GM21737 (cell line): ENCODE data around the gene TTYH1.
A peak's percentile ranks its signal among the peaks of the same experiment; 100 is the strongest.
"Not testable (repeated sequence)": the region's sequence is repeated elsewhere in the genome, so short reads cannot be mapped to it uniquely, and the experiment has no call there.

Experiments
- ATAC-seq: cut with Tn5 transposase; IDR thresholded peaks from one replicate; pipeline ENCODE4 v1.9.1; 2021; ENCODE audit warnings: mild to moderate bottlenecking, moderate library complexity; ENCODE audit not compliant: unreplicated experiment

The TTYH1 gene

DNA sequence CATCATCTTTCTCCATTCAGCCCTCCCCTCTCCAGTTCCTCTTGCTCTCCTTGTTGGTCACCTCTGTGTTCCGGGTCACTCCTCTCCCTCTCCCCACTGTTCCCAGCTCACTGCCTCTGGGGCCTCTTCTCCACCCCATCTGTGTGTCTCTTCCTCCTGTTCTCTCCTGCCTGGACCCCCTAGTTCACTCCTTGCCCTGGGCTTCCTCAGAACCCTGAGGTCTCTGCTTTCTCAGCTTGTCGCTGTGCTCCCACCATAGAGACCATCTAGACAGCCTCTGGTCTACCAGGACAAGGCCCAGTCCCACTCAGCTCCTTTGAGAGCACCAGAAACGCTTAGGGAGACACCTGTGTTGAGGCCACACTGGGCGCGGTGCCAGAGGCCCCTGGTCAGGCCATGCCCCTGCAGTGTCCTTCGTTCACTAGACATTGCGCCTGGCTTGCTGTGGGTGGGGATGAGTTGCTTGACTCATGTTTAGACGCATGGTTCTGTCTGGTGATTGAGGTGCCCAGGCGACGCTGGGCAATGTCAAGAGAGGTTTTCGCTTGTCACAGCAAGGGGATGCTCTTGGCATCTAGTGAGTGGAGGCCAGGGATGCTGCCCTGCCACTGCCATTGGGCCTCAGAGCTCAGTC, 43.5 kb downstream of the TTYH1 start:
- no peak for ATAC-seq

DNA sequence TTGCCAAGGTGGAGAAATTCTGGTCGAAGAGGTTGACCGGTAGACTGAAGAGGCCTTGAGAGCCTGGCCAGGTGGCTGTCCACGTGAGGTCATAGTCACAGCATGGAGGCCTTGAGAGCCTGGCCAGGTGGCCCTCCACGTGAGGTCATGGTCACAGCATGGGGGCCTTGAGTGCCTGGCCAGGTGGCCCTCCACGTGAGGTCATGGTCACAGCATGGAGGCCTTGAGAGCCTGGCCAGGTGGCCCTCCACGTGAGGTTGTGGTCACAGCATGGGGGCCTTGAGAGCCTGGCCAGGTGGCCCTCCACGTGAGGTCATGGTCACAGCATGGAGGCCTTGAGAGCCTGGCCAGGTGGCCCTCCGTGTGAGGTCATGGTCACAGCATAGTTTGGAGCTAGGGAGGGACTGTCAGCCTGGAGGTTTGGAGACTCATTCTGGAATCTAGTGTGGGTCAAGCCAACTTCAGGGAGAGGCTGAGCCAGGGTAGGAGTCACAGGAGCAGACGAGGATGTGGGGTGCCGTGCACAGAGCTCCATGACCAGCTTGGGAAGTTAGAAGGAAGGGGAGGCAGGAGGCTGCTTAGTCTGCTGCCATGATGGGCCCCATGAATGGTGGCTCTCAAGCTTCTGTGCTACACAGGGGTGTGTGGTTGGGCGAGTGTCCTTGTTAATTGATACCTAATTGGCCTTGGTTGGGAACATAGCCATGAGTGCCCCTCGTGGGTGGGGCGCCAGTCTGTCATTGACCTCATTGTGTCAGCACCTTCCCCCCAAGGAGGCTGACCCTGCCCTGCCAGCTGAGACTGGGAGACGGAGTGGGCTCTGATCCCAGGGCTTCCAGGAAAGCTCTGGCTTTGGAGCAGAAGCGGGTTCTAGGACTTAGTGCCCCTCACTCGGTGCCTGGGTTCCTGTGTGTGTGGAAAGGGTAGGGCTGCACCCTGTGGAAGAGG, 44.3 kb downstream of the TTYH1 start:
- no peak for ATAC-seq

DNA sequence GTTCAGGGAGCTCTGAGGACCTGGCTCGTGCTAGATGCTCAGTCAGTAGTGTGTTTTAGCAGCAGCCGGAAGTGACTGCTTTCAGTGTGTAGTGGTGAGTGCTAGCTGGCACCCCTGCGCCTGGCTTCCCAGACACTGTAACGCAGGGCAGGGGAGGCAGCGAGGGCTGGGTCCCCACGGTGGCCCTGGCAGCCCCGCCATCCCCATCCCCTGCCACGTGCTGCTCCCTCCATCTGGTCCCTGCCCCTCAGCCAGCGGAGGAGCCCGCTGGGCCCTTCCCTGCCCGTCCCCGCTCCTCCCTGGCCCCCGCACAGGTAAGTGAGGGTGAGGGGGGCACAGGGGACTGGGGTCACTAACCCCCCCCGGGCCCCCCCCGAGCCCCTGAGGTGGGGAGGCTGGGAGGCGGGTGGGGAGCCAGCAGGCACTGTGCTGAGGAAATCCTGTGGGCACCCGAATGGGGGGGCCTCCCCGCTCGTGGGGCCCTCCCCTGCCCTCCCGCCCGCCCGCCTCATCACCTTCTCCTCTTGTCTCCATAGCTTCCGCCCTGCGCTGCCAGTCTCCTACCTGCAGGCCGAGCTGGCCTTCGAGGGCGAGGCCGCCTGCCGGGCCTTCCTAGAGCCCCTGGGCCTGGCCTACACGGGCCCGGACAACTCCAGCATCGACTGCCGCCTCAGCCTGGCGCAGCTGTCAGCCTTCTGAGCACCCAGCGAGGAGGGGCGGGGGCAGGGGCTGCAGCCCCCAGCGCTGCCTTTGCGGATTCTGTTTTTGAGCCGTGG, 45.2 kb downstream of the TTYH1 start:
- ATAC-seq, result no peak

DNA sequence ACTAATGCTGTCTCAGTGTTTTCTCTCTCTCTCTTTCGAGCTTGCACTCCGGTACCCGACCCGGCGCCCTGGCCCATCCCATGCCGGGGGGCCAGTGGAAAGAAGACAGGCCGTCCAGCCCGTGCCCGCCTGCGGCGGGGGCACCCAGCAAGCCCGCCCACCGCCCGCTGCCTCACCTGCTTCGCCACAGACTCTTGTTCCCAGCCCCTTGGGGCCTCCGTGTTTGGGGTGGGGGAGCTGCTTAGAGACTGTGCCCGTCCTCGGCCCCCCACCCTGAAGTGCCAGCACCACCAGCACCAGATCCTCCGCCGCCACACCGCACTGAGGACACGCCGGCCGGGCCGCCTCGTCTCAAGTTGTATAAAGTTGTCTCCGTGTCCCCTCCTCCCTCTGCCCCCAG, 45.9 kb downstream of the TTYH1 start:
- no peak for ATAC-seq

DNA sequence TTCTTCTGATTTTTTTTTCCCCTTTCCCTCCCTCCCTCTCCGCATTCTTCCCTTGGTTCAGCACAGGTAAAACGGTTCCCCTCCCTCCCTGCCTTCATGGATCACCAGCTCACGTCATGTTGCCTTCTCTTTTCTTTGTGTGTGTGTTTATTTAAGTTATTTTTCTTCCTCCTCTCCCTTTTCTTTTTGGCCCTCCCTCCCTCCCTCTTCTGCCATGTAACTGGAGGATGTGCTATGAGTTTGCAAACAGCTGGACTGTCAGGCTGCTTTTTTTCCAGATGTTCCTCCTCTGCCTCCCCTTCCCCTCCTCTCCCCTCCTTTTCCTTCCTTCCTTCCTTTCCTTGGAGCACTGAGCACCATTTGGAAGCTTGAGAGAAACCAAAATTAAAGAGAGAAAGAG, 46.3 kb downstream of the TTYH1 start:
- no peak for ATAC-seq

DNA sequence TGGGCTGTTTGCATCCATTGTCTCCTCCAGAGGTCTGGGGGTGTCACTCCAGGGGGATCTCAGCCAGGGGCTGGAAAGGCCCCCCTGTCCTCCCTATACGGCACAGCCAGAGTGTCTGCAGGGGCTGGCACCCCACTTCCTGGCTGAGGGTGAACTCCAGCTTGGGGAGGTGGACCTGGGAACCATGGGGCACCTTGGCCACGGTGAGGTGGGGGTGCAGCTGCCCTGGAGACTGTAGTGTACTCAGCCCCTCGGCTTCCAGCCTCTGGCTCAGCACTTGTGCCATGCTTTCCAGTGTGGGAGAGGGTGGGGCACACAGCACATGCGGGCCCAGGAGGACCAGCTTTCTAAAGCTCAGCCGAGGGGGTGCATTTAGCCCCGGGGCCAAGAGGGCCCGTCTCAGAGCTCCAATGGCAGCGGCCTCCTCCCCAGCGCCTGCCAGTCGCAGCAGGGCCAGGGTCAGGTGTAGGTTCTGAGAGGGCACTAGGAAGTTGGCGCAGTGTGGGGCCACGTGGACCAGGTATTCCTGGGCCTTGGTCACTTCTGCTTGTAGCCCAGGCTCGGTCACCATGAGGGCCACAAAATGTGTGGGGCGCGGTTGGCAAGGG, 46.9 kb downstream of the TTYH1 start:
- ATAC-seq, result no peak

DNA sequence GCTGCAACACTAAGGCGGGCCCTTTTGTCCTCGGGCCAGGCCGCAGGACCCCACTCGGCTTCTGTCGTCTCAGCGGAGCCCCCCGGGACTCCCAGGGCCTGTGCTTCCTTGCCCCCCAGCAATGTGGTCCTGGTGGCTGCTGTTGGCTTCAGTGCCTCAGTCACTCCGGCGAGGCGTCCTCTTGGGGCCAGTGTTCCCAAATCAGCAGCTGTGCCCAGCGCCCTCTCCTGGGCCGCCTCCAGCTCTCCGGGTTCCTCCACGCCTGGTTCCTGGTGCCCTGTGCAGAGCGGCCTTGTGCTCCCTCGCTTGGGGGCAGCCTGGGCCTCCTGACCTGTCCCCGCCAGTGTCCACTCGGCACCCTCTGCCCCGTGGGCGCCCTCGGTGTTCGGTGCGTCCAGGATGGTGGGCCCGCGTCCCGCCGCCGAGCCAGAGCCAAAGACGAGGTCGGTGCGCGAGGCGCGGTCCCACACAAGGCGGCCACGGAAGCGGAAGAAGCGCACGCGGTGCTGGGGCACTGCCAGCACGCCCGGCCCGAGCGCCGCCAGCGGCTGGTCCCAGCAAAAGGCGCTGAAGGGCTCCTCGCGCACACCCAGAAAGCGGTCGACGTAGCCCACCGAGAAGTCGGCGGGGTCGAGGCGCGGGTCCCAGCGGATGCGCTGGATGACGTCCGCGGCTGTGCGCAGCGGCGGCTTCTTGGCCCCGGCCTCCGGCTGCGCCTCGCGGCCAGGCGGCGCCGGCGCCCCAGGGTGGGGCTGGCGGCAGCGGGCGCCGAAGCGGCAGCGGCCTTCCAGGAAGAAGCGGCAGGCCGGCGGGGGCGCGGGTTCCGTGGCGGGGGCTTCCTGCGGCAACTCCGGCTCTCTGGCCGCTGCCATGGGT, 47.6 kb downstream of the TTYH1 start:
- ATAC-seq, result peak; percentile 7

DNA sequence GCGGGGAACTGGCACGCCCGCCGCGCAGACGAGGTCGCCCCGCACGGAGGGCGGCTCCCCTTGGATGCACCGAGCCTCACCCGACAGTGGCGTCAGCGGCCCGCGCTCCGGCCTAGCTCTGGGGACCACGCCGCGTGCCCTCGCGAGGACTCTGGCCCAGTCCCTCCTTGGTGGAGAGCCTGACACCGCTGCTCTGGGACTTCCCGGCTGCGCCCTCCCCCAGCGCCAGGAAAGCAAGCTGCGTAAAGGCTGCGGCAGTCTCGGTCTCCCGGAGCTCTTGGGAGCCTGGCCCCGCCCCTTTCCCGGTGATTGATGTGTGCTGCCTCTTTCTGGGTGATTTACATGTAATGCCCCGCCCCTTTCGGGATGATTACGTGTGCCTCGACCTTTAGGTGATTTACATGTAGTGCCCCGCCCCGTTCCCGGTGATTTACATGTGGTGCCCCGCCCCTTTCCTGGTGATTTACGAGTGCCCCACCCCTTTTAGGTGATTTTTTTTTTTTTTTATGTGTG, 48.3 kb downstream of the TTYH1 start, which contains the start of gene LENG9:
LENG9 (minus strand) TSS at position 248 of the 513 bp plus-strand sequence. CDS start 252 bp downstream, outside the sequence.
- peak; percentile 51 for ATAC-seq

DNA sequence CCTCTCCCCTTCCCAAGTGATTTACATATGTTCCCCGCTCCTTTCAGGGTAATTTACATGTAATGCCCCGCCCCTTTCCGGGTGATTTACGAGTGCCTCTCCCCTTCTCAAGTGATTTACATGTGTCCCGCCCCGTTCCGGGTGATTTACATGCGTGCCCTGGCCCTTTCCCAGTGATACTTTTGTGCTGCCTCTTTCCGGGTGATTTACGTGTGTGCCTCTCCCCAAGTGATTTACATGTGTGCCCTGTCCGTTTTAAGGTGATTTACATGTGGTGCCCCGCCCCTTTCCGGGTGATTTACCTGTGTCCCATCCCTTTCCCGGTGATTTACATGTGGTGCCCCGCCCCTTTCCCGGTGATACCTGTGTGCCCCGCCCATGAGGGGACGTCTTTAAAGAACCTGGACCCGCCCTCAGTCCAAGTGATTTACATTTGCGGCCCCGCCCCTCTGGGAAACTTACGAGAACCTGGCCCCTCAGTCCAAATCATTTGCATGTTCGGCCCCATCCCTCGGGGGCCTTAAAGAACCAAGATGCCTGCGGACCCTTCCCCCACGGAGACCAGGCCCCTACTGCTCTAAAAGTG, 48.9 kb downstream of the TTYH1 start:
- ATAC-seq, result peak; percentile 40

DNA sequence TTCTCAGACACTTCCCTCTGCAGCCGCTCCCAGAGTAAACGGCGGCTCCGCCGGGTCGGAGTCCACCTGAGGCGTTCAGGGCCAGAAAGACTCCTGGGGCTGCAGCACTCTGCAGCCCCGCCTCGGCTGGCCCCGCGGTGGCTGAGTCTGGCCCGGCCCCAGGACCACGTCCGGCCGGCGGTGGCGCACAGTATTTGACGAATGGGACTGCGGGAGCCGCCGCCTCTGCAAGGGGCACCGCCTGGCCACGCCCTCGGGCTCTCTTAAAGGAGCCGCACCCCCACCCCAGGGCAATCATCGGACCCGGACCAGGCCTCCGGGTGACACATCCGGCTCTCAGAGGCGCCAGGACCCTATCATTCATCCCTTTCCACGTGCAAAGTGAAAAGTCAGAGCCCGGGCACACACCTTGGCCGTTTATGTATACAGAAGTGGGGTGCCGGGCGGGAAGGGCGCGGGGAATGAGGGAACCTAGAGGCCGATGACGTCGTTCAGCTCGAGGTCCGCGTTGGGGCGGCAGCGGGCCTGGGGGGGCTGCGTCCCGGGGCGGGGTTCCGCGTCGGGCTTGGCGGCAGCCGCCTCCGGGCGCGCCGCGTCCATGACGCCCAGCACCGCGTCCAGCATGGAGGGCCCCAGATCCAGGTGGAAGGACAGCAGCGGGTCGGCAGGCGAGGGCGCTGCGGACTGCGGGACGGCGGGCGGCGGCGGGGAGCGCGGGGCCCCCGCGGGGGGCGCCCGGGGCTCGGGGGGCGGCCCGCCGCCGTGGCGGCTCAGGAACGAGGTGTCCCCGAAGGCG, 49.6 kb downstream of the TTYH1 start:
- ATAC-seq, result peak; percentile 38

DNA sequence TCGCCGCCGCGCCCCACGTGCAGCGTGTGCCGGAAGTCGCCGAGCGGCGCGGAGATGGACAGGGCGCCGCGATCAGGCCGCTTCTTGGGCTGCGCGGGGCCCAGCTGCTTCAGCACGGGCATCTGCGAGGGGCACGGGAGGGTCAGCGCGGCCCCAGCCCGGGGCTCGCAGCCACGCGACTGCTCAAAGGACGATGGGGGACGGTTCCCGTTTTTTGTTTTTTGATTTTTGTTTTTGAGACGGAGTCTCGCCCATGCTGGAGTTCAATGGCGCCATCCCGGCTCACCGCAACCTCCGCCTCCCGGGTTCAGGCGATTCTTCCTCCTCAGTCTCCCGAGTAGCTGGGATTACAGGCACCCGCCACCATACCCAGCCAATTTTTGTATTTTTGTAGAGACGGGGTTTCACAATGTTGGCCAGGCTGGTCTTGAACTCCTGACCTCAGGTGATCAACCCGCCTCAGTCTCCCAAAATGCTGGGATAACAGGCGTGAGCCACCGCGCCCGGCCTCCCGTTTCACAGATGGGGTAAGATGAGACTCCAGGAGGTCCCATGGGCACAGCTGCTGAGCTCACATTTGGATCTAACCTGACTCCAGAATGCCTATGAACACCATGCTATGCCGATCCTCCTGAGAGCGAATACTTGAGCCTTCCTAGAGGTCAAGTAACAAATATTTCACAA, 50.3 kb downstream of the TTYH1 start:
- no peak for ATAC-seq

DNA sequence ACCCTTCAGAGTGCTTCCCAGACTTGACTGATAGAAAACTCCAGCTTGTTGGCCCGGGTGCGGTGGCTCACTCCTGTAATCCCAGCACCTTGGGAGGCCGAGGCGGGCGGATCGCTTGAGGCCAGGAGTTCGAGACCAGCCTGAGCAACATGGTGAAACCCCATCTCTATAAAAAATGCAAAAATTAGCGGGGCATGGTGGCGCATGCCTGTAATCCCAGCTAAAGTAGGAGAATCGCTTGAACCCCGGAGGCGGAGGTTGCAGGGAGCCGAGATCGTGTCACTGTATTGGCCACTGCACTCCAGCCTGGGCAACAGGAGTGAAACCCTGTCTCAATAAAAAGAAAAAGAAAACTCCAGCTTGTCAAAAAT, 50.8 kb downstream of the TTYH1 start:
- ATAC-seq, result not testable (repeated sequence)

DNA sequence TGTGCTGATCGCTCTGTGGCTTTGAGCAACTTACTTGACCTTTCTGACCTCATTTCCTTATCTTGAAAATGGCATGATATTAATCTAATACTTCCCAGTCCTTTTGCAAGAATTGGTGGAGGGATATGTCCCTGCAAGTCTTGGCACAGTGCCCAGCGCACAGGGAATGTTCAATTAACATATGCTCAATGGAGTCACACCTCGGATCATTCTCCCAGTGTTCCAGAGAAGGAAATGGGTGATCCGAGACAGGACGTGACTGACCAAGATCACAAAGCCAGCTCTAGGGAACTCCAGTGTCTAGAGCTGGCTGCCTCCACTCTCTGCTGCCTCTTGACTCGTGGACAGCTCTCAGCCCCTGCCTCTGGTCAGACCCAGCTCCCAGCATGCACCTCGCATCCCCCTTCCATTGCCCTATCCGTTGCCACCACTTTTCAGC, 54.3 kb downstream of the TTYH1 start:
- ATAC-seq, result no peak

DNA sequence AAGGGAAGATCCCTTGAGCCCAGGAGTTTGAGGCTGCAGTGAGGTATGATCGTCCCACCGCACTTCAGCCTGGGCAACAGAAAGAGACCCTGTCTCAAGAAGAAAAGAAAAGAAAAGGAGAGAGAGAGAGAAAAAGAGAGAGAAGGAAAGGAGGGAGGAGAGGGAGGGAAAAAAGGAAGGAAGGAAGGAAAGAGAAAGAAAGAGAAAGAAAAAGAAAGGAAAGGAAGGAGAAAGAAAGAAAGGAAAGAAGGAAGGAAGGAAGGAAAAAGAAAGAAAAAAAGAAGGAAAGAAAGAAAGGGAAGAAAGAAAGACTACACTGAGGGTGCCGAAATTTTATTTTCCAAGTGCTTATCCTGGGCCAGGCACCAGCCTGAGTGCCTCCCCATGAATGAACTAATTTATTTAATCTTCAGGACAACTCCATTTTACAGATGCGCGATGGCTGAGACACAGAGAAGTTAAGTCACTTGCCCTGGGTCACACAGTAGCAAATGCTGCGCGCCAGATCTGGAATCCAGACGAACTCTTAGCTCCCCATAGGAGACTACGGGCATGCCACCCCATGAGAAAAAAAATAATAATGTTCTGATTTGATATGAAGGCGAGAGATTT, 55.1 kb downstream of the TTYH1 start:
- ATAC-seq, result no peak

DNA sequence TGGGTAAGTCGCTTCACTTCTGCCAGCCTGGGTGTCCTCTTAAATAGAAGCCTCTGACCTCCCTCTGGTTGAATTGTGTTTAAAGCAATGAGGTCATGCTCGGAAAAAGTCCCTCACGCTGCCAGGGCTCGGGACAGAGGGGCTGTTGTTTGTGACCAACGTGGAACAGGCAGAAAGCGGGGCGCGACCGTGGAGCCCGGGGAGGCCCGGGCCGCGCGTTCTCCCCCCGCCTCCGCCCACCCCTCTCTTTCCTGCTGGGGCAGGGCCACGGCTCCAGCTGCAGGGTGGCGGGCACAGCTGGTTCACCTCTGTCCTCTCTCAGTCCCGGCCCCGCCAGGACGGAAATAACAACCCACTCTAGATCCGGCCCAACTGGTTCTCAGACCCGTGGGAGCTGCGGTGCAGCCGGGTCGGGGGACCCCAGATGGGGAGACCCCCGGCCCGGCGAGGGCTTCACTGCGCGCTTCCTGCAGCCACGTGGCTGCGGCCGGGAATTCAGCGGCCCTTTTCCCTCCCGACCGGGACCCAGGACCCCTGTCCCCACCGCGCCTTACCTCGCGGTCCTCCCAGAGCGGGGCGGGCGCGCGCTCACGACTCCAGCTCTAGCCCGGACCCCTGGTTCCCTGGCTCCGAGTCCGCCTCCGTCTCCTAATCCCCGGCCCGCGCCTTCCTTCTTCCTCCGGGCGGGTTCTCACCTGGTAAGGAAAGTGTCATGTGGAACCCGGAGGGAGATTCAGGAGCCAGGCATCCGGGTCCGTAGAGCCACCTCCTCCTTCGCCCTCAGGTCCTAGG, 55.9 kb downstream of the TTYH1 start:
- ATAC-seq, result no peak

DNA sequence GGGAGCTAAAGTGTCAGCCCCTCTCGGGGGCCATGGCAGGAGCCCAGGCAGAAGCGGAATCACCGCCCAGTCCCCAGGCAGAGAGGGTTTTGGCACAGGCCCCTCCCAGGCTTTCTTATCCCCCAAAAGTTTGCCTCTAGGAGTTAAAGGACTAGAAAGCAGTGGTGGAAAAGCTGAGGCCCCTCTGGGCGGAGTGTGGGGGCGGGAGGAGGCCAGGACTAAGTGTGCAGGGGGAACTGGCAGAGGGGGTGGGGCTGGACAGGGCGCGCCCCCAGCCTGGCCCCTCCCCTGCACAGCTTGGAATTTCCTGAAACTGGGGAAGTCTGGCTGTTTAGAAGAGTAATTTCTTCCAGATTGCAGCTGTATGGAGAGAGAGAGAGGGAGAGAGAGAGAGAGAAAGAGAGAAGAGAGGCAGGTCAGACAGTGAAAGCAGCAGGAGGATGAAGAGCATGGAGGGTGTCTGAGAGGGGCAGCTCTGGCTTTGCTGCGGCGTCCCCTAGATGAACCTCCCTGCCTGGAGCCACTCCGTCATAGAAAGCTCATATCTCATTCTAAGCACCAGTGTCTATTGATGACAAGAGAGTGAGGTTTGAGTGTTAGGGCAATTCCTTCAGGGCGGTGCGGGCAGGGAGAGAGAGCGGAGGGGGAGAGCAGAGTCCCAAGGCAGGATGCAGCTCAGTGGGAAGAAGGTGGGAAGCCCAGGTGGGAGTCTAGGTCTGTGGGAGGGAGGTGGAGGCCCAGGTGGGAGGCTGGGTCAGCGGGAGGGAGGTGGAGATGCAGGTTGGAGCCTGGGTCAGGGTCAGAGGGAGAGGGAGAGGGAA, 58.0 kb downstream of the TTYH1 start, which contains the start of gene CDC42EP5:
CDC42EP5 (minus strand) TSS at position 226 of the 821 bp plus-strand sequence. CDS start 7,749 bp downstream, outside the sequence.
- ATAC-seq, result no peak
